ENCODE results near the gene AKNA. TPM values are rescaled to one million over a fixed set of nuclear protein-coding genes. Genes with fewer than 3 reads are reported as not detected.

Gene AKNA
- total RNA-seq, 2 experiments from 2014 or later: 106 to 107 TPM

- ChIA-PET CTCF (interaction anchor here (0.9 to 1.0 kb wide), 2 partner anchors 29 to 49 kb away, joined by 3 to 5 read pairs; no protein-coding TSS in a partner anchor), POLR2A (no interaction called here)
Observed at GRCh38 chr9:114356792-114357191, 31.0 kb downstream of the AKNA start.

DNA sequence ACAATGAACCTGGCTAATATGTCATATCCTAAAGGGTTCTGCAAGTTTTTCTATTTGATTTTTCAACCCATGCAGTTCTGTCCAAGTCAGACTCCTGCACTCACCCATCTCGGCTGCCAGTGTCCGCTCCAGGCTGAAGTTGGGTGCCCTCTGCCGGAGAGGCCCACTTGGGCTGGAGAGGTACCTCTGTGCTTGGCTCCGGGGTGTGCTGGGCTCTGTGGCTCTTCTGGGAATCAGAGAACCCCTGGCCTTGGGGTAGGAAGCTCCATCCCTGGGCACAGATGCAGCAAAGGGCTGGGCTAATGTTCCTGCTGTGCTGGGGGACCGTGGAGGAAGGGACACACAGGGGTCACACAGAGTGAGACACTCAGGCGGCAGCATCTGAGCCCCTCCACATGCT lies 32.0 kb downstream of the AKNA start:
- CTCF ChIA-PET: interaction anchor here (0.9 to 1.2 kb wide), 4 partner anchors 12 to 50 kb away, joined by 3 to 5 read pairs (median 3); no protein-coding TSS in a partner anchor
- POLR2A ChIA-PET: no interaction called here

GRCh38 chr9:114351932-114352331 lies 35.9 kb downstream of the AKNA start:
- CTCF ChIA-PET: interaction anchor here (0.7 to 1.3 kb wide), 3 partner anchors 11 to 21 kb away, joined by 3 to 4 read pairs (median 3); no protein-coding TSS in a partner anchor
- POLR2A ChIA-PET: no interaction called here

DNA sequence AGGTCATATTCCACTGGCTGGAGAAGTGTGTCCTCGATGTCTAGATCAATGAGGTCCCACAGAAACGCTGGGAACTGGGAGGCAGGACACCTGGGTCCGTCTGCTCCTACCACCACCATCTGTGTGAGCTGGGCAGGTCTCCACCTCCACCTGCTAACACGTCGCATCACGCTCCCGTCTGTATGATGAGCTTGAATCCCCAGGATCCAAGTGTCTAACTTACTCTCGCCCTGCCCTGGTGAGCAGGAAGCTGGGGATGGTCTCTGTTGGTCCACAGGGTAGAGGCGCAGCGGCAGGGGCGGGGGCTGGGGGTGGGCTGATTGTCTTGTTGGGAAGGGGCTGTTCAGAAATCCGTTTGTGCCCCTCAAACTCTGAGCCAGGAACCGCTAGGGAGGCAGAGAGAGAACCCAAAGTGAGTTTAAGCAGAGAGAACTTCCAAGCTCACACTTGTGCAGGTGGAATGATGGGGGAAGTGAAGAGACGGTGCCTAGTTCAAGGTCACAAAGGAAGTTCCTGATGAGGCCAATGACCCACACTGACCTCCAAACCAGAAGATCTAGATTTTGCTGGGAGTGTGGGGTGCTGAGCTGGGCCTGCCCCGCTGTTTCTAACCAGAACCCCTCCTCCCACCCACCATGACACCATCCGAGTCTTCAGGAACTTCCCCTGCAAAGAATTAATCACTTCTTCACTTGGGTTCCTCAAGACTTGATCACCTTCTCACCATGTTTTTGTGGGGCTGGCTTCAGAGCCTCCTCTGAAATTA lies 37.0 kb downstream of the AKNA start:
- POLR2A ChIA-PET: interaction anchor here (0.8 to 3.1 kb wide), 5 partner anchors 13 to 154 kb away, joined by 3 to 48 read pairs (median 3); partner anchors contain the start of gene AKNA
- CTCF ChIA-PET: interaction anchor here (0.9 to 2.7 kb wide), 8 partner anchors 11 to 237 kb away, joined by 3 to 20 read pairs (median 4); partner anchors contain the start of genes AKNA and ATP6V1G1

DNA sequence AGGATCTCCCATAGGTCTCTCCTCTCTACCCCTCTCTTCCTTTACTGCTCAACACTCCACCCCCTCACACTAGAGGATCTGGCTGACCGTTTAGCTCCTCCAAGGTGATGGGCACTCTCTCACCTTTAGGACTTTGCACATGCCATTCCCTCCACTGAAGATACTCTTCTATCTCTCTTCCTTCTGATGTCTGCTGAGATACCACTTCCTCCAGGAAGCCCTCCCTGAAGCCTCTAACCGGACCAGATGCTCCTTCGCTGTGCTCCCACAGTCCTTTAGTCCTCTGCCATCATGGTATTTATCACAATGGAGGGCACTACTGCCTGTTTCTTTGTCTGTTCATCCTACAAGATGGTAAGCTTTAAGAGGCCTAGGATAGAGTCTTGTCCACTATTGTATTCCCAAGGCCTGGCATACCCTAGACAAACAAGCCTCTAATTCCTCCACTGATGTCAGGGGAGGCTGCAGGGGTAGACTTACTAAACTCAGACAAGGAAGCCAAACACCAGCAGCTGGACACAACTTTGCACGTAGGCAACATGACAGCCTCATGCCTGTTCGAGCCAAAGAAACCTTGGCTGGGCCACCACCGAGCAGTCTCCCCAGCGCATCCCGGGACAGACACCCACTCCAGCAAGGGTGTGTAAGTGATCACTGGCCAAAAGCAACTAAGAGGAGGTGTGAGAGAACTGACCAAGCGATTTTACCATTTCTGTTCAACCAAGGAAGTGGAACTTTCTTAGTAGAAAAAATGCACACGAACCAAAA lies 37.9 kb downstream of the AKNA start:
- CTCF ChIA-PET: interaction anchor here (0.9 to 2.7 kb wide), 9 partner anchors 11 to 238 kb away, joined by 3 to 20 read pairs (median 4); partner anchors contain the start of genes AKNA and ATP6V1G1
- POLR2A ChIA-PET: interaction anchor here (0.8 to 3.1 kb wide), 5 partner anchors 15 to 155 kb away, joined by 3 to 48 read pairs (median 3); partner anchors contain the start of gene AKNA

DNA sequence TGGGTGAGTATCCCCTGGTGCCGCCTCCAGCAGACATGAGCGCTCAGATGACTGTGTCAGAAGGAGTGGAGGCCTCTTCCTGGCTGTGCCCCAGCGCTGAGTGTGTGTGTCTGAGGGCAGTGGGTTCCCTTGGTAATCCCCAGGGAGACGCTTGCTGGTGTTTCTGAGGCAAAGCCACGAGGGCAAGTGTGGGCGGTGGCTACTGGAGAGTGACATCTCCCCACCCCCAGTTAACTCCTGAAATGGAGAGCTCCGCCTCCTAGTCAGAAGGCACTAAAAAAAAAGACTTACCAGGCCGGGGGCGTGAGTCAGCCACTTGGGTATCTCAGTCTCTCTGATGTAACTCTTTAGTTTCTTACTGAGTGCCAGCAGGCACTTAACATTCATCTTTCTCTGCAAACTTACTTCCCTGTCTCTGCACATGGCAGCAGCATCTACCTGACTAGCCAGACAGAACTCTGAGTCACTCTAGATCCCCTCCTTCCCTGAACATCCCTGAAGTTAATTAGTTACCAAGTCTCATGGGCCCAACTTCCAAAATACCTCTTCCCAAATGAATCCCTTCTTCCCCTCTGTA lies 38.8 kb downstream of the AKNA start:
- CTCF ChIA-PET: interaction anchor here (0.8 to 2.7 kb wide), 11 partner anchors 10 to 57 kb away, joined by 3 to 20 read pairs (median 4); partner anchors contain the start of gene AKNA
- POLR2A ChIA-PET: interaction anchor here (0.6 to 3.1 kb wide), 5 partner anchors 15 to 41 kb away, joined by 3 to 48 read pairs (median 3); partner anchors contain the start of gene AKNA

- POLR2A ChIA-PET: interaction anchor here (0.6 to 3.1 kb wide), 3 partner anchors 16 to 38 kb away, joined by 3 to 48 read pairs (median 3); partner anchors contain the start of gene AKNA
Observed at GRCh38 chr9:114348261-114348905, 39.4 kb downstream of the AKNA start.

GRCh38 chr9:114347675-114348074 lies 40.1 kb downstream of the AKNA start:
- ChIA-PET POLR2A (no interaction called here), CTCF (interaction anchor here (0.7 to 2.5 kb wide), 5 partner anchors 8 to 51 kb away, joined by 3 to 12 read pairs (median 3); partner anchors contain the start of gene AKNA)

More at GRCh38 chr9:114348261-114348905, 39.4 kb downstream of the AKNA start:
- CTCF ChIA-PET: interaction anchor here (0.8 to 2.7 kb wide), 11 partner anchors 9 to 57 kb away, joined by 3 to 20 read pairs (median 4); partner anchors contain the start of gene AKNA

DNA sequence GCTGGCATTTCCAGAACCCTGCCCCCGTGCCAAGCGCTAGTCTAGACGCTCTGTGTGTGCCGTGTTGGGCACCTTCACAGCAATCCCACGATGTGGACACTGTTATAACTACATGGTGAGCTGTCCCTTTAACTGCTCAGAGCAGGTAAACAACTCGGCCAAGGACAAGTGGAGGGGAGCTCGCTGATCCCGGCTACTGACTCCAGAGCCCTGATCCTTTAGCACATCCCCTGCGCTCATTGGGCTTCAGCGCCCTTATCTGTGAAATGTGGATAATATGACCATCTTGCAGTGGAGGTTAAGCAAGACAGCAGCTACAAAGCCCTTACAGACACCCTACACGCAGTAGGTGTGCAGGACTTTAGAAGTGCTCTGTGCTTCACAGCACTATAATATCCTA lies 41.6 kb downstream of the AKNA start:
- POLR2A ChIA-PET: no interaction called here
- CTCF ChIA-PET: interaction anchor here (1.1 kb wide), 1 partner anchor 51 kb away, joined by 4 read pairs; no protein-coding TSS in a partner anchor

DNA sequence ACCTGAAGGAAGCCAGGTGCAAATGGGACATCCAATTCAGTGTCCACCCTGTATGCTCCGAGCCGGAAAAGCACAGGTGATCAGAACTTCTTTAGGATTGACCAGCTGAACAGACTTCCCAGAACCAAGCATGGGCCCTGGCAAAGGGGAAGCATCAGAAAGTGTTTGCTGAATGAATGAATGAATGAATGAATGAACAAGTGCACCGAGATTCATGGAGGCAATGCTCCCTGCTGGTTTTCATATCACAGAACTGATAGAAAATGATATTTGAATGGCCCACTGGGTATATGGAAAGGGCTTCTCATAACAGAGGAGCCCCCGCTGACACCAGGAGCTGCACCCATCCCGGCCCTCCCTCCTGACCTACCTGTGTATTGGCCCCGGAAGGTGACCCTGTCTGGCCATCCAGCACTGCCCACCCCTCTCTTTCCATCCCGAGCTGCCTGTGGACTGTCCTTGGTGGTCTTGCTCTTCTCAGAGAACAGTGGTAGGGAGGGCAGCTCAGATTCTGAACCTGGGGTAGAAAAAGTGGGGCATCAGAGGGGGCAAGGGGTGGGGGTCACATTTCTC lies 42.2 kb downstream of the AKNA start:
- POLR2A ChIA-PET: interaction anchor here (0.5 kb wide), 1 partner anchor 52 kb away, joined by 3 read pairs; no protein-coding TSS in a partner anchor
- CTCF ChIA-PET: interaction anchor here (0.7 kb wide), 1 partner anchor 1372 kb away, joined by 3 read pairs; no protein-coding TSS in a partner anchor

DNA sequence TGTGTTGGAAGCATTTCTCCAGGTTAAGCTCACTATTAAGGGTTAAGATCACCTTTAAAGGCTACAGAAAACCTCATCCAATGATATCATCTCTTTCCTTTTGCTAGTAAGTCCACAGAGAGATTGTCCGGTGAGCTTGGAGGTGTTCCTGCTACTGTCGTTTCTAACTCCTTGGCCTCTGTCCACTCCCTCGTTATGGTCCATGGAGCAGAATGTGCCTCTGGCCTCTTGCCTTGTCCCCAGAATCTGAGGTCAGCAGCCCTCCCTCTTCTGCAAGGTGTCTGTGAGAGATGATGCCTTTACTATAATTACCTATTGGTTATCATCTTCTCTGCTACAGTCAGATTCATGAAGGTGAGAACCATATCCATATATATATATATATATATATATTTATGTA lies 43.1 kb downstream of the AKNA start:
- ChIA-PET POLR2A (no interaction called here), CTCF (interaction anchor here (0.7 to 1.3 kb wide), 2 partner anchors 60 to 1371 kb away, joined by 3 to 4 read pairs; no protein-coding TSS in a partner anchor)

DNA sequence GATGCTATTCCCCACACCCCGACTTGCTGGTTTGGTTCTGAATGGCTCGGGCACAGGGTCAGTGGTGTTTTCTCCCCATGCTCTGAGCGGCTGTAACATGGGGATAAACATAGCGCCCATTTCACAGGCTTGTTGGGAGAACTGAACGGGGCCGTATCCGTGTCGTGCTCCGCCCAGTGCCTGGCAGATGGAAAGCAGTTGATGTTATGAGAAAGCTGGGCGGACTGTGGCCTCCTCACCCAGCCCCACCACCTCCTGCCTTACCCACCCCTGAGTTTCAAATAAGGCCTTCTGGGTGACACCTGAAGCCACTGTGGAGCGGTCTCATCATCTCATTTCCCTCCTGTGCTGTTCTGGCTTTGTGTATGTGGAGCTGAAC lies 43.6 kb downstream of the AKNA start:
- ChIA-PET CTCF (interaction anchor here (0.6 to 1.3 kb wide), 2 partner anchors 47 to 61 kb away, joined by 3 to 4 read pairs; no protein-coding TSS in a partner anchor), POLR2A (no interaction called here)

DNA sequence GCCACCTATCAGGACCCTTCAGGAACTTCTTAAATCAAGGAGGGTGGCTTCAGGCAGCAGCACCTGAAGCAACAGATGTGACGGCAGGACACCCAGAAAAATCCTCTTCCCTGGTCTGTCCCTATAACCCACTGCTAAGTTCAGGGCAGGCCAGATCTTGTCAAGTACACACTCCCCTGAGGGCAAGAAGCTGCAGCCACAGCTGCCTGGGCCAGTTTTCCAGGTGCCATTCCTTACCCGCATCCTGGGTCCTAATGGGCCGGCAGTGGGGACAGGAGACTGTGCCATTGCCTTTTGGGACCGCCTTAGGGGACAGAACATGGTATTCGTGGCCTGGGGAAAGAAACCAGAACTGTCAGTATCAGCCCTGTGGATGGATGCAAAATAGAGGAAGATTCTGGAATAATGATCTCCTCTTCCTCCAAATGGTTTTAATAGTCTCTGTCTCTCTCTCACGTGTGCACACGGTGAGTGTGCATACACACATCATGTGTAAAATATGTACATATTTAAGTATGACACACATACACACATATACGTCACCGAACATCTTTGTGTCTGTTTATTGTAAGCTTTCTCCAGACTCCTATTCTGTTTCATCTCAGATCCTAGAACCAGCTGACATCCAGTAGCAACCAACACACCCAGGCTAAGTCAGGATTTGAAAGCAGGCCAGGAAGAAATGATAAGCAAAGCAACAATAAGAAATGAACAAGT lies 44.2 kb downstream of the AKNA start:
- ChIA-PET POLR2A (no interaction called here), CTCF (interaction anchor here (0.6 to 1.3 kb wide), 2 partner anchors 47 to 61 kb away, joined by 3 to 4 read pairs; no protein-coding TSS in a partner anchor)

DNA sequence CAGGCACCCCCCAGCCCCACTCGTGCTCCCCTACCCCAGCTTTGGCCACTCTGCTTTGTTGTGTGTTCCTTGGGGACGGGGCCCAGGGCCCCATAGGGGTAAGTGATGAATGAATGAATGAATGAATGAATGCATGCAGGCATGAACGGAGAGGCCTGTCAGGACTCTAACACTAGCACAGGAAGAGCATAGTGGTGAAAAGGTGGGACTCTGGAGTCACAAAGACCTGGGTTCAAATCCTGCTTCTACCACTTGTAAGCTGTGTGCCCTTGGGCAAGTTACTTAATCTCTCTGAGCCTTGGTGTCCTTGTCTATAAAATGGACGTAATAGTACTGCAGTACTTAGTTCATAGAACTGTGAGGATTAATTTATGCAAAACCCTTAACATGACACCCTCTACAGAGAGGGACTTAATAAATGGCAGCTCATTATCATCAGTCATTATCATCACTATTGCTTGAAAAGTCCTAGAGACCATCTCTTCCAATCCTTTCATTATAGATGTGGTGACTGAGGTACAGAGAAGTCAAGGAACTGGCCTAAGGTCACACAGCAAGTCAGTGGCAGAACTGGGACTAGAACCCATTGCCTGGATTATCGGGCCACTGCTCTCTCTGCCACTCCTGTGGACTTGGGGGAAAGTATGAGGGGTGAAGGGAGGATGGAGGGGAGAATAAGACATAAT lies 44.9 kb downstream of the AKNA start:
- CTCF ChIA-PET: no interaction called here
- POLR2A ChIA-PET: no interaction called here

- POLR2A ChIA-PET: no interaction called here
- CTCF ChIA-PET: no interaction called here
Observed at GRCh38 chr9:114341991-114342390, 45.8 kb downstream of the AKNA start.

DNA sequence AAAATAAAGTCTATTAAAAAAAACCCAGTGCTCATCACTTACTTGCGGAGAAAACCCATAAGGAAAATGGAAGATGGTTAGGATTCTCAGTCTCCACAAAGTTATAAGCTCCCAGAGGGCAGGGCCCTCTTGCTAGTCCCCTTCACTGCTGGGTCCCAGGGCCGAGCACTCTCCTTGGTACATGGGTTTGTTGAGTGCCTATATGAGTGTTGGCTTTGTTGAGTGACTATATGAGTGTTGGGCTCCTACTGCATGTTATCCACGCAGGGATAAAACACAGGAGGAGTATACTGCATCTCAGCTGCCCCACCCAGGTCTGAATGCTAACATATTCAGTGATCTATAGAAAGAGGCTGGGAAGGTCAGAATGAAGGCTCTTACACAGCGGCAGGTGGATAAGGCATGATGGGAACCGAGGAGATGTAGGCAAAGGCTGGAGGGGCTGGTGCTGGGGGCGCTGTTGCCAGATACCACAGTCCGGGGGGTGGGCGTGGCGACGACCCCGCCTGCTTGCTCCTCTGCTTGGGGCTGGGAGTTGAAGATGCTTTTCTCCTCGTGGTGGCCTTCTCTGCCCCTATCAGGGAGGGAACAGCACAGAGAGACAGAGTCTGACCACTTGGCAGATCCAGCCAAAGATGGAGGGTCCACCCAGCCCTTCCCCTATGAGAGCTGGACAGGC lies 46.5 kb downstream of the AKNA start:
- ChIA-PET CTCF (interaction anchor here (1.5 kb wide), 1 partner anchor 54 kb away, joined by 4 read pairs; no protein-coding TSS in a partner anchor), POLR2A (no interaction called here)

Data from activated CD8-positive, alpha-beta memory T cell treated with anti-CD3 and anti-CD28 coated beads for 36 hours (primary cell).